Measurements from ENCODE around the gene GSN. TPM values are rescaled to one million over a fixed set of nuclear protein-coding genes. Genes with fewer than 3 reads are reported as not detected.

The GSN gene
- total and polyA plus RNA-seq, 2 of the 13 experiments (the other 11 are each of a cell fraction or from before 2014, with no cell fraction given), result 294 to 307 TPM

- TF ChIP-seq SP140L (CRISPR knock-in tag; IDR thresholded peaks at IDR 0.05; ENCODE audit: borderline replicate concordance) (no peak), ZNF256 (CRISPR knock-in tag; conservative IDR thresholded peaks at IDR 0.05) (no peak), ZNF17 (CRISPR knock-in tag; IDR thresholded peaks at IDR 0.05) (no peak), ZNF703 (CRISPR knock-in tag; IDR thresholded peaks at IDR 0.05; ENCODE audit: borderline replicate concordance) (0 out of 2 replicates have a peak, but pooled peaks have one; percentile 25), KLF9 (CRISPR knock-in tag; IDR thresholded peaks at IDR 0.05; ENCODE audit: low read depth) (no peak), KLF11 (CRISPR knock-in tag; IDR thresholded peaks at IDR 0.05) (no peak), PAWR (CRISPR knock-in tag; IDR thresholded peaks at IDR 0.05; ENCODE audit: borderline replicate concordance) (no peak), HBP1 (CRISPR knock-in tag; IDR thresholded peaks at IDR 0.05; ENCODE audit: low read depth) (no peak), SYNCRIP (IDR thresholded peaks at IDR 0.05; ENCODE audit: insufficient read depth, low read depth, low read length) (no peak), ZBTB26 (CRISPR knock-in tag; IDR thresholded peaks at IDR 0.05; ENCODE audit: borderline replicate concordance) (no peak), RXRA (CRISPR knock-in tag; IDR thresholded peaks at IDR 0.05) (no peak), ZSCAN30 (CRISPR knock-in tag; IDR thresholded peaks at IDR 0.05) (no peak), RFX5 (IDR thresholded peaks at IDR 0.05; ENCODE audit: low read depth, low read length) (no peak)
- TF ChIP-seq, protein P1, sequence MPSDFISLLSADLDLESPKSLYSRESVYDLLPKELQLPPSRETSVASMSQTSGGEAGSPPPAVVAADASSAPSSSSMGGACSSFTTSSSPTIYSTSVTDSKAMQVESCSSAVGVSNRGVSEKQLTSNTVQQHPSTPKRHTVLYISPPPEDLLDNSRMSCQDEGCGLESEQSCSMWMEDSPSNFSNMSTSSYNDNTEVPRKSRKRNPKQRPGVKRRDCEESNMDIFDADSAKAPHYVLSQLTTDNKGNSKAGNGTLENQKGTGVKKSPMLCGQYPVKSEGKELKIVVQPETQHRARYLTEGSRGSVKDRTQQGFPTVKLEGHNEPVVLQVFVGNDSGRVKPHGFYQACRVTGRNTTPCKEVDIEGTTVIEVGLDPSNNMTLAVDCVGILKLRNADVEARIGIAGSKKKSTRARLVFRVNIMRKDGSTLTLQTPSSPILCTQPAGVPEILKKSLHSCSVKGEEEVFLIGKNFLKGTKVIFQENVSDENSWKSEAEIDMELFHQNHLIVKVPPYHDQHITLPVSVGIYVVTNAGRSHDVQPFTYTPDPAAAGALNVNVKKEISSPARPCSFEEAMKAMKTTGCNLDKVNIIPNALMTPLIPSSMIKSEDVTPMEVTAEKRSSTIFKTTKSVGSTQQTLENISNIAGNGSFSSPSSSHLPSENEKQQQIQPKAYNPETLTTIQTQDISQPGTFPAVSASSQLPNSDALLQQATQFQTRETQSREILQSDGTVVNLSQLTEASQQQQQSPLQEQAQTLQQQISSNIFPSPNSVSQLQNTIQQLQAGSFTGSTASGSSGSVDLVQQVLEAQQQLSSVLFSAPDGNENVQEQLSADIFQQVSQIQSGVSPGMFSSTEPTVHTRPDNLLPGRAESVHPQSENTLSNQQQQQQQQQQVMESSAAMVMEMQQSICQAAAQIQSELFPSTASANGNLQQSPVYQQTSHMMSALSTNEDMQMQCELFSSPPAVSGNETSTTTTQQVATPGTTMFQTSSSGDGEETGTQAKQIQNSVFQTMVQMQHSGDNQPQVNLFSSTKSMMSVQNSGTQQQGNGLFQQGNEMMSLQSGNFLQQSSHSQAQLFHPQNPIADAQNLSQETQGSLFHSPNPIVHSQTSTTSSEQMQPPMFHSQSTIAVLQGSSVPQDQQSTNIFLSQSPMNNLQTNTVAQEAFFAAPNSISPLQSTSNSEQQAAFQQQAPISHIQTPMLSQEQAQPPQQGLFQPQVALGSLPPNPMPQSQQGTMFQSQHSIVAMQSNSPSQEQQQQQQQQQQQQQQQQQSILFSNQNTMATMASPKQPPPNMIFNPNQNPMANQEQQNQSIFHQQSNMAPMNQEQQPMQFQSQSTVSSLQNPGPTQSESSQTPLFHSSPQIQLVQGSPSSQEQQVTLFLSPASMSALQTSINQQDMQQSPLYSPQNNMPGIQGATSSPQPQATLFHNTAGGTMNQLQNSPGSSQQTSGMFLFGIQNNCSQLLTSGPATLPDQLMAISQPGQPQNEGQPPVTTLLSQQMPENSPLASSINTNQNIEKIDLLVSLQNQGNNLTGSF (CRISPR knock-in tag; IDR thresholded peaks at IDR 0.05), result no peak
- TF ChIP-seq, protein P2, sequence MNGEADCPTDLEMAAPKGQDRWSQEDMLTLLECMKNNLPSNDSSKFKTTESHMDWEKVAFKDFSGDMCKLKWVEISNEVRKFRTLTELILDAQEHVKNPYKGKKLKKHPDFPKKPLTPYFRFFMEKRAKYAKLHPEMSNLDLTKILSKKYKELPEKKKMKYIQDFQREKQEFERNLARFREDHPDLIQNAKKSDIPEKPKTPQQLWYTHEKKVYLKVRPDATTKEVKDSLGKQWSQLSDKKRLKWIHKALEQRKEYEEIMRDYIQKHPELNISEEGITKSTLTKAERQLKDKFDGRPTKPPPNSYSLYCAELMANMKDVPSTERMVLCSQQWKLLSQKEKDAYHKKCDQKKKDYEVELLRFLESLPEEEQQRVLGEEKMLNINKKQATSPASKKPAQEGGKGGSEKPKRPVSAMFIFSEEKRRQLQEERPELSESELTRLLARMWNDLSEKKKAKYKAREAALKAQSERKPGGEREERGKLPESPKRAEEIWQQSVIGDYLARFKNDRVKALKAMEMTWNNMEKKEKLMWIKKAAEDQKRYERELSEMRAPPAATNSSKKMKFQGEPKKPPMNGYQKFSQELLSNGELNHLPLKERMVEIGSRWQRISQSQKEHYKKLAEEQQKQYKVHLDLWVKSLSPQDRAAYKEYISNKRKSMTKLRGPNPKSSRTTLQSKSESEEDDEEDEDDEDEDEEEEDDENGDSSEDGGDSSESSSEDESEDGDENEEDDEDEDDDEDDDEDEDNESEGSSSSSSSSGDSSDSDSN (CRISPR knock-in tag; IDR thresholded peaks at IDR 0.05), result 0 out of 2 replicates have a peak, but pooled peaks have one; percentile 37
- TF ChIP-seq, protein P3, sequence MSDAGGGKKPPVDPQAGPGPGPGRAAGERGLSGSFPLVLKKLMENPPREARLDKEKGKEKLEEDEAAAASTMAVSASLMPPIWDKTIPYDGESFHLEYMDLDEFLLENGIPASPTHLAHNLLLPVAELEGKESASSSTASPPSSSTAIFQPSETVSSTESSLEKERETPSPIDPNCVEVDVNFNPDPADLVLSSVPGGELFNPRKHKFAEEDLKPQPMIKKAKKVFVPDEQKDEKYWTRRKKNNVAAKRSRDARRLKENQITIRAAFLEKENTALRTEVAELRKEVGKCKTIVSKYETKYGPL (CRISPR knock-in tag; IDR thresholded peaks at IDR 0.05), result no peak
- TF ChIP-seq, protein P4, sequence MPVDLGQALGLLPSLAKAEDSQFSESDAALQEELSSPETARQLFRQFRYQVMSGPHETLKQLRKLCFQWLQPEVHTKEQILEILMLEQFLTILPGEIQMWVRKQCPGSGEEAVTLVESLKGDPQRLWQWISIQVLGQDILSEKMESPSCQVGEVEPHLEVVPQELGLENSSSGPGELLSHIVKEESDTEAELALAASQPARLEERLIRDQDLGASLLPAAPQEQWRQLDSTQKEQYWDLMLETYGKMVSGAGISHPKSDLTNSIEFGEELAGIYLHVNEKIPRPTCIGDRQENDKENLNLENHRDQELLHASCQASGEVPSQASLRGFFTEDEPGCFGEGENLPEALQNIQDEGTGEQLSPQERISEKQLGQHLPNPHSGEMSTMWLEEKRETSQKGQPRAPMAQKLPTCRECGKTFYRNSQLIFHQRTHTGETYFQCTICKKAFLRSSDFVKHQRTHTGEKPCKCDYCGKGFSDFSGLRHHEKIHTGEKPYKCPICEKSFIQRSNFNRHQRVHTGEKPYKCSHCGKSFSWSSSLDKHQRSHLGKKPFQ (CRISPR knock-in tag; IDR thresholded peaks at IDR 0.05; ENCODE audit: insufficient replicate concordance), result peak; percentile 50
Measured at GRCh38 chr9:121295662-121296191, 27.8 kb downstream of the GSN start (continued).

All from HepG2 (cell line).